GM19438 (cell line): ENCODE results near the gene SH3YL1.

Experiments used
- ATAC-seq: cut with Tn5 transposase; IDR thresholded peaks from one replicate; pipeline ENCODE4 v1.9.1; 2021; ENCODE audit warnings: low read depth; ENCODE audit not compliant: unreplicated experiment

Gene SH3YL1

GRCh38 chr2:259789-260331 lies 4.0 kb downstream of the SH3YL1 start:
- ATAC-seq: no peak

- ATAC-seq: no peak
Measured at GRCh38 chr2:258933-259332, 4.9 kb downstream of the SH3YL1 start.

- no peak for ATAC-seq
Measured at GRCh38 chr2:257842-258241, 6.0 kb downstream of the SH3YL1 start.

GRCh38 chr2:257429-257828 lies 6.4 kb downstream of the SH3YL1 start:
- ATAC-seq: no peak

GRCh38 chr2:256094-256493 lies 7.7 kb downstream of the SH3YL1 start:
- ATAC-seq: no peak

- no peak for ATAC-seq
Measured at GRCh38 chr2:255195-255594, 8.6 kb downstream of the SH3YL1 start.

GRCh38 chr2:254241-254640 lies 9.6 kb downstream of the SH3YL1 start:
- ATAC-seq: no peak

GRCh38 chr2:253202-253638 lies 10.6 kb downstream of the SH3YL1 start:
- no peak for ATAC-seq

GRCh38 chr2:252001-252602 lies 11.7 kb downstream of the SH3YL1 start:
- no peak for ATAC-seq

- ATAC-seq: no peak
Measured at GRCh38 chr2:249538-250042, 14.2 kb downstream of the SH3YL1 start.

- ATAC-seq: no peak
Measured at GRCh38 chr2:248724-249123, 15.1 kb downstream of the SH3YL1 start.

- peak; percentile 54 for ATAC-seq
Measured at GRCh38 chr2:246489-247144, 17.2 kb downstream of the SH3YL1 start.

- ATAC-seq: no peak
Measured at GRCh38 chr2:244547-244946, 19.3 kb downstream of the SH3YL1 start.

- ATAC-seq: no peak
Measured at GRCh38 chr2:238869-239268, 25.0 kb downstream of the SH3YL1 start.

- no peak for ATAC-seq
Measured at GRCh38 chr2:238431-238830, 25.4 kb downstream of the SH3YL1 start.

- no peak for ATAC-seq
Measured at GRCh38 chr2:237878-238277, 26.0 kb downstream of the SH3YL1 start.

- no peak for ATAC-seq
Measured at GRCh38 chr2:236993-237539, 26.8 kb downstream of the SH3YL1 start.

GRCh38 chr2:234421-234820 lies 29.4 kb downstream of the SH3YL1 start:
- ATAC-seq: no peak

GRCh38 chr2:233030-233429 lies 30.8 kb downstream of the SH3YL1 start:
- no peak for ATAC-seq

GRCh38 chr2:231521-232185 lies 32.2 kb downstream of the SH3YL1 start:
- ATAC-seq: no peak
